PFSK-1 (cell line): Measurements from ENCODE around the gene SLIT3.

Source experiments
- FOXP2 ChIP-seq: optimal IDR thresholded peaks from 2 replicates; pipeline ENCODE3; 2011; ENCODE audit warnings: borderline replicate concordance, control low read depth, inconsistent platforms; ENCODE audit not compliant: insufficient read depth; ENCODE audit errors: extremely low read length, extremely low read depth
- POLR2AphosphoS5 ChIP-seq: IDR thresholded peaks from 2 replicates; pipeline ENCODE4 v1.6.1; 2012; ENCODE audit warnings: low read depth, mild to moderate bottlenecking, control low read depth, low read length, moderate library complexity
- REST ChIP-seq, 2 experiments: IDR thresholded peaks; 2 replicates each; pipeline versions ENCODE4 v1.6.1 to v1.8.0; 2011 to 2012; ENCODE audit warnings: low read depth in 2 of 2, low read length in 2 of 2, control low read depth in 1 of 2, inconsistent platforms in 1 of 2, mild to moderate bottlenecking in 1 of 2, moderate library complexity in 1 of 2; ENCODE audit not compliant: insufficient read depth in 1 of 2
- SIN3A ChIP-seq: IDR thresholded peaks from 2 replicates; pipeline ENCODE4 v1.6.1; 2012; ENCODE audit warnings: mild to moderate bottlenecking, low read length, moderate library complexity, borderline replicate concordance; ENCODE audit not compliant: insufficient read depth
- TAF1 ChIP-seq: IDR thresholded peaks from 2 replicates; pipeline ENCODE4 v1.6.1; 2012; ENCODE audit warnings: low read length, control low read depth, borderline replicate concordance; ENCODE audit not compliant: insufficient read depth

SLIT3 gene

GRCh38 chr5:168710706-168711105 lies 590.2 kb downstream of the SLIT3 start:
- TF ChIP-seq FOXP2 (no peak), TAF1 (no peak), REST (IDR thresholded peaks at IDR 0.05; ENCODE audit: insufficient read depth in 1 of 2, low read depth in 2 of 2, low read length in 2 of 2) (no peak), SIN3A (no peak), POLR2AphosphoS5 (no peak)

GRCh38 chr5:168707716-168708695 lies 592.9 kb downstream of the SLIT3 start:
- TF ChIP-seq TAF1 (no peak), REST (IDR thresholded peaks at IDR 0.05; ENCODE audit: insufficient read depth in 1 of 2, low read depth in 2 of 2, low read length in 2 of 2) (no peak), FOXP2 (no peak), SIN3A (no peak), POLR2AphosphoS5 (no peak)

GRCh38 chr5:168706655-168707069 lies 594.3 kb downstream of the SLIT3 start:
- no peak for TF ChIP-seq FOXP2
- no peak for TF ChIP-seq SIN3A
- TF ChIP-seq REST (IDR thresholded peaks at IDR 0.05; ENCODE audit: insufficient read depth in 1 of 2, low read depth in 2 of 2, low read length in 2 of 2), result no peak
- no peak for TF ChIP-seq POLR2AphosphoS5
- TF ChIP-seq TAF1, result no peak

- TF ChIP-seq FOXP2 (no peak), TAF1 (no peak), POLR2AphosphoS5 (no peak), REST (IDR thresholded peaks at IDR 0.05; ENCODE audit: insufficient read depth in 1 of 2, low read depth in 2 of 2, low read length in 2 of 2) (no peak), SIN3A (no peak)
Measured at GRCh38 chr5:168705321-168705720, 595.6 kb downstream of the SLIT3 start.
